SK-N-SH (cell line): ENCODE data around the gene TEX54.

ENCODE experiments used
- CTCF ChIP-seq: fragments of 200-600 bp; sonication (generic); IDR thresholded peaks from 2 replicates; pipeline ENCODE4 v1.6.1; 2017; ENCODE audit warnings: antibody characterized with exemption, mild to moderate bottlenecking, moderate library complexity
- EZH2phosphoT487 ChIP-seq: fragments of 200-600 bp; sonication (generic); IDR thresholded peaks from 2 replicates; pipeline ENCODE4 v1.6.1; 2017; ENCODE audit warnings: low read depth, mixed run types, mild to moderate bottlenecking, antibody characterized with exemption, moderate library complexity, borderline replicate concordance
- RAD21 ChIP-seq: IDR thresholded peaks from 2 replicates; pipeline ENCODE4 v1.6.1; 2012; ENCODE audit warnings: mild to moderate bottlenecking, low read length
- TAF1 ChIP-seq: IDR thresholded peaks from 2 replicates; pipeline ENCODE4 v1.6.1; 2012; ENCODE audit warnings: low read depth, mild to moderate bottlenecking, low read length, moderate library complexity, borderline replicate concordance
- TCF12 ChIP-seq: IDR thresholded peaks from 2 replicates; pipeline ENCODE4 v1.4.0; 2012
- USF2 ChIP-seq: fragments of 150-350 bp; IDR thresholded peaks from 2 replicates; pipeline ENCODE4 v1.6.1; 2017; ENCODE audit warnings: antibody characterized with exemption, low read length, low read depth, borderline replicate concordance

- no peak for TF ChIP-seq RAD21
- TF ChIP-seq EZH2phosphoT487: no peak
- TF ChIP-seq CTCF: no peak
- TF ChIP-seq TCF12: no peak
- no peak for TF ChIP-seq USF2
- no peak for TF ChIP-seq TAF1
These were observed 28.4 kb upstream of the TEX54 start for GRCh38 chr11:62860835-62861563.
